ENCODE measurements around the gene SFXN3. TPM values are rescaled to one million over a fixed set of nuclear protein-coding genes. Genes with fewer than 3 reads are reported as not detected.

The SFXN3 gene
- total RNA-seq, 1 experiment from 2014 or later, result 2.8 TPM

DNA sequence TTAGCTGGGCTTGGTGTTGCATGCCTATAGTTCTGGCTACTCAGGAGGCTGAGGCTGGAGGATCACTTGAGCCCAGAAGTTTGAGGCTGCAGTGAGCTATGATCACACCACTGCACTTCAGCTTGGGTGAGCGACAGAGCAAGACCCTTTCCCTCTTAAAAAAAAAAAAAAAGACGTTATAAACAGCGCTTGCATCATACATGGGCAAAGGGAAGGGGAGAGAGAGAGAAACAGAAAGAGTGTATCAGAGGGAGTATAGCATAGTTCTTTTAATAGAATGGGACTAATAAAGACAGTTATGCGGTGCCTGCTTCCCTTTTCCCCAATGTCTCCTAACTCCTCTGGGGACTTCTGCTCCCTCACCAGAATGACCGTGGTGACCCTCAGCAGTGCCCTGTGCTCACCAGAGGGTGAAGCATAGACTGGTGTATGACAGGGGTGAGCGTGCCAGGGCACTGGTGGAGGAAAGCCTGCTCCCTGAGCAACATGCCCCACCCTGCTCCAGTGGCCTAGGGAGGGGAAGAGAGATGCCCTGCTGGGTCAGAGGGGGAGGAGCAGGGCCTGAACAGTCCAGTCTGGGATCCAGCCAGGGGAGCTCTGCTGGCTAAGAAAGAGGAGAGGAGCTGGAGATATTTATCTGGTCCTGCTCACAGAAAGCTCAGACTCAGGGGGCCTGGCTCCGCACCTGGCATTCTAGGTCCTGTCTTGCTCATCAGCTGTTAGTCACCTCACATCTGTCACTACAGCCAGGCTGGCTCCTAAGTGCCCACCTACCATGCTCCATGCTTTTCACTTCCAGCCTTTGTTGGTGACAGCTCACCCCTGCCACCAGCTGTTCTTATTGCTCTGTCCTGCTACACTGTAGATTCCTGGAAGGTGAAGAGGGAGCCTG, 2.3 kb upstream of the SFXN3 start:
- H3K9me3 ChIP-seq (ENCODE audit: control insufficient read depth, low read depth, low read length), result no peaks in the 10 kb centered on the region
- Mint-ChIP-seq H3K4me3 (no peak overlapping the region; a peak in 2 of 5 replicates), H3K27me3 (ENCODE audit: low read depth) (peaks cover 48% of the 10 kb centered on the region), H3K36me3 (ENCODE audit: insufficient read depth in 1 of 3, low read depth in 3 of 3) (no peaks in the 10 kb centered on the region), H3K9me3 (no peaks in the 10 kb centered on the region; a peak in 1 of 5 replicates), H3K4me1 (peaks cover 34 to 50% of the 10 kb centered on the region in 2 experiments), H3K27ac (no peak overlapping the region)
- peaks cover 4% of the 10 kb centered on the region; the same call in 1 of the 2 replicates for H3K4me1 ChIP-seq (ENCODE audit: insufficient read depth, low read length)
- H3K4ac ChIP-seq (ENCODE audit: low read depth, low read length), result no peak overlapping the region
- H3K18ac ChIP-seq (ENCODE audit: insufficient read length, low read depth, low read length), result no peak overlapping the region
- H3K23me2 ChIP-seq (ENCODE audit: insufficient read length, low read depth, low read length, poor library complexity, severe bottlenecking), result peaks cover 13% of the 10 kb centered on the region
- H3K14ac ChIP-seq (ENCODE audit: insufficient read depth, low read length), result no peak overlapping the region
- H3K27me3 ChIP-seq (ENCODE audit: insufficient read depth, low read length), result peaks cover 4% of the 10 kb centered on the region; the same call in 1 of the 2 replicates
- H2BK5ac ChIP-seq (ENCODE audit: insufficient read length, low read length), result no peak overlapping the region
- H2AK5ac ChIP-seq (ENCODE audit: insufficient read length, low read length), result no peak overlapping the region
- H2BK120ac ChIP-seq (ENCODE audit: low read depth, low read length, poor library complexity, severe bottlenecking), result no peak overlapping the region
- H4K20me1 ChIP-seq (ENCODE audit: control insufficient read depth, insufficient read depth, insufficient read length), result no peaks in the 10 kb centered on the region
- no CpG with 5 or more reads among the region's 7 CpGs for WGBS (ENCODE audit: extremely low coverage, insufficient read length, low lambda C conversion rate)
- no peak overlapping the region for H3K56ac ChIP-seq (ENCODE audit: insufficient read length, low read depth, low read length)
- H2BK15ac ChIP-seq (ENCODE audit: low read depth, low read length), result no peak overlapping the region
- H3K79me1 ChIP-seq (ENCODE audit: insufficient read depth, low read depth, low read length, poor library complexity, severe bottlenecking), result no peaks in the 10 kb centered on the region
- H3K79me2 ChIP-seq (ENCODE audit: insufficient read depth, low read length), result no peaks in the 10 kb centered on the region
- no peak overlapping the region for H4K5ac ChIP-seq (ENCODE audit: insufficient read length, low read depth, low read length)
- TF ChIP-seq, protein P1, sequence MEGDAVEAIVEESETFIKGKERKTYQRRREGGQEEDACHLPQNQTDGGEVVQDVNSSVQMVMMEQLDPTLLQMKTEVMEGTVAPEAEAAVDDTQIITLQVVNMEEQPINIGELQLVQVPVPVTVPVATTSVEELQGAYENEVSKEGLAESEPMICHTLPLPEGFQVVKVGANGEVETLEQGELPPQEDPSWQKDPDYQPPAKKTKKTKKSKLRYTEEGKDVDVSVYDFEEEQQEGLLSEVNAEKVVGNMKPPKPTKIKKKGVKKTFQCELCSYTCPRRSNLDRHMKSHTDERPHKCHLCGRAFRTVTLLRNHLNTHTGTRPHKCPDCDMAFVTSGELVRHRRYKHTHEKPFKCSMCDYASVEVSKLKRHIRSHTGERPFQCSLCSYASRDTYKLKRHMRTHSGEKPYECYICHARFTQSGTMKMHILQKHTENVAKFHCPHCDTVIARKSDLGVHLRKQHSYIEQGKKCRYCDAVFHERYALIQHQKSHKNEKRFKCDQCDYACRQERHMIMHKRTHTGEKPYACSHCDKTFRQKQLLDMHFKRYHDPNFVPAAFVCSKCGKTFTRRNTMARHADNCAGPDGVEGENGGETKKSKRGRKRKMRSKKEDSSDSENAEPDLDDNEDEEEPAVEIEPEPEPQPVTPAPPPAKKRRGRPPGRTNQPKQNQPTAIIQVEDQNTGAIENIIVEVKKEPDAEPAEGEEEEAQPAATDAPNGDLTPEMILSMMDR (conservative IDR thresholded peaks at IDR 0.05), result no peak
- H3K9ac ChIP-seq (ENCODE audit: extremely low read depth, insufficient read length, low read length), result no peak overlapping the region
- H2BK12ac ChIP-seq (ENCODE audit: insufficient read length, low read depth, low read length), result no peak overlapping the region
- DNase-seq, result no peak
- no peak overlapping the region for H4K91ac ChIP-seq (ENCODE audit: insufficient read length, low read depth, low read length)
- no peak overlapping the region for H2BK20ac ChIP-seq (ENCODE audit: low read depth, low read length, poor library complexity, severe bottlenecking)
- no peak overlapping the region for H3K23ac ChIP-seq (ENCODE audit: insufficient read length, low read depth, low read length)
- H3K4me2 ChIP-seq (ENCODE audit: insufficient read depth, insufficient read length, low read length), result no peak overlapping the region
- H4K8ac ChIP-seq (replicated peaks; ENCODE audit: insufficient read length, low read depth, low read length), result no peak overlapping the region
- H2AFZ ChIP-seq (ENCODE audit: low read length), result no peak overlapping the region
- no peak overlapping the region for H3T11ph ChIP-seq (ENCODE audit: low read length)
- H3K27ac ChIP-seq (ENCODE audit: insufficient read length, low read depth, low read length), result no peak overlapping the region

All from H9 (cell line).